Effector memory CD4-positive, alpha-beta T cell (primary cell): ENCODE data around the gene CLASP1.

Source experiments
- DNase-seq, 3 donors: peaks; one replicate each; pipeline ENCODE4 v3.0.0-alpha.2; 2020
- H3K27ac ChIP-seq: 2 replicates; pipeline ENCODE4 v1.7.0; 2013; ENCODE audit warnings: mild to moderate bottlenecking, low read length, moderate library complexity; ENCODE audit not compliant: insufficient read depth, poor library complexity, severe bottlenecking
- H3K27me3 ChIP-seq: replicated peaks from 2 replicates; pipeline ENCODE4 v1.7.0; 2013; ENCODE audit warnings: mild to moderate bottlenecking, low read length; ENCODE audit not compliant: insufficient read depth, control insufficient read depth, poor library complexity, severe bottlenecking
- H3K36me3 ChIP-seq: 2 replicates; pipeline ENCODE4 v1.7.0; 2013; ENCODE audit warnings: mild to moderate bottlenecking, low read length, moderate library complexity; ENCODE audit not compliant: control insufficient read depth, insufficient read depth
- H3K4me1 ChIP-seq: 2 replicates; pipeline ENCODE4 v1.7.0; 2013; ENCODE audit warnings: low read length, mild to moderate bottlenecking; ENCODE audit not compliant: control insufficient read depth, insufficient read depth, poor library complexity, severe bottlenecking
- H3K4me3 ChIP-seq: 2 replicates; pipeline ENCODE4 v1.7.0; 2013; ENCODE audit warnings: low read length, low read depth, mild to moderate bottlenecking; ENCODE audit not compliant: insufficient read depth, poor library complexity, severe bottlenecking
- H3K9me3 ChIP-seq: 2 replicates; pipeline ENCODE4 v1.7.0; 2013; ENCODE audit warnings: mild to moderate bottlenecking, low read length, moderate library complexity; ENCODE audit not compliant: control insufficient read depth

Gene CLASP1

GRCh38 chr2:121362226-121362625 lies 287.0 kb downstream of the CLASP1 start:
- Histone ChIP-seq H3K9me3 (no peaks in the 10 kb centered on the region), H3K36me3 (peaks cover 56% of the 10 kb centered on the region), H3K27ac (no peak overlapping the region), H3K4me3 (no peak overlapping the region), H3K4me1 (no peaks in the 10 kb centered on the region), H3K27me3 (no peaks in the 10 kb centered on the region)
- no peak for DNase-seq

DNA sequence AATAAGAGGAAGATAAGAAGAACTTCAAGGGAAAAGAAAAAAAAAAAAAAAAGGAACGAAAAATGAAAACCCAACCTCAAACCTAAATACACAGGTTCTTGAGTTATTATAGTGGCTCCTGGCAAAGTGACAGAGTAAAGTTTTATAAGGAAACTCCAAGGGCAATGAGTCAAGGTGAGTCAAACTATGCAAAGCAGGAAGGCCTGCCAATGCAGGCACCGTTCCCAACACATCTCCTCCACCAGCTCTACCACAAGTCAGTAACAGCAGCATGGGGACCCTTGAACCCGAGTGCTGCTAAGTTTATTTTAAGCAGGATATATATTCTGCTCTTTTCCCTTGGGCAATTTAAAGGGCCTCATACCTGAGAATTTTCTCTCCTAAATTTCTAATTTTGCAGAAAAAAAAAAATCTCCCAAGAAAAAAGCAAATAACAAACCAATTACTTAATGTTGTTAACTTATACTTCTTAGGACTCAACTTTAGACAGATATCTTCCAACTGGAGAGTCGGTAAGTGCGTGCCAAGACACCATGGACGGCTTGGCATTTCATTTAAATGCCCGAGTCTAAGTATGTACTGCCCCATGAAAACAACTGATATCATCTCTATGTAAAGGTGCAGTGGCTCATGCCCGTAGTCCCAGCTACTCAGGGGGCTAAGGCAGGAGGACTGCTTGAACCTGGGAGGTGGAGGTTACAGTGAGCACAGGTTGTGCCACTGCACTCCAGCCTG lies 288.5 kb downstream of the CLASP1 start:
- H3K36me3 ChIP-seq: peaks cover 59% of the 10 kb centered on the region
- no peaks in the 10 kb centered on the region for H3K9me3 ChIP-seq
- no peaks in the 10 kb centered on the region for H3K4me1 ChIP-seq
- H3K4me3 ChIP-seq: no peak overlapping the region
- no peak for DNase-seq
- no peaks in the 10 kb centered on the region for H3K27me3 ChIP-seq
- H3K27ac ChIP-seq: no peak overlapping the region

DNA sequence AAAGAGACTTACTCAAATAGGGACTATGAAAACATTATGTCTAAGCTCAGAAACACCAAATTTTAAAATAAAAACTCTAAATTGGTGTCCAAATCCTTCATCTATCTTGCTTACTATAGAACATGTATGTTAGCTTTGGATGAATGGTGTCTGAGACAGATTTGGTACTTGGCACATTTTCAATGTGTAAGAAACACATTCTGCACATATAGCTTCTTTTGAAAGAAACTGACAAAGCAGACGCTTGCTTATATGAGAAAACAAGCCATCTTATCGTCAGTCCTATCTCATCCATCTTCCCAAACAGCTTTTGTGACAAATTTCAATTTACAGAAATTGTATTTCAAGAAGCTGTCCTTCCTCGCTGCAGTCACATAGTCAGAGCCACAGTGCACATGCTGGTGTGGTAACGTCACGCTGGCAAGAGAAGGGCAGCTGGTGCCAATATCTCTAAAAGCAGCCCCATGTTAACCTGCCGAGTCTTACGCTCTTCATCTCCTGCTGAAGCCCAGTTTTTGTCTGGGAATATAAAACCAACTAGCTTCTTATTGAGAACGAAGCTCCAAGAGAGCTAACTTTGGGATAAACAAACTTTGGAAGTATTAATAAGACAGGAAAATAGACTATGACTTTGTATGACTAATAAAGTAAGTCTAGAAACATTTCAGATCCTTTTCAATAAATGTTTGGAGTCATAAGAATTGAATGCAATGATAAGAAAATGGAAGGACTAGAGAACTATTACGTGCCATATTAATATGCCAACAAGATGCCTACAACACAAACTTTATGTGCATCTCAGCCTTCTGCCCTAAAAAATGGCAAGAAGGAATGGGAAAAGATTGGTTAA lies 289.3 kb downstream of the CLASP1 start:
- Histone ChIP-seq H3K27ac (no peak overlapping the region), H3K36me3 (peaks cover 57% of the 10 kb centered on the region), H3K9me3 (no peaks in the 10 kb centered on the region), H3K4me1 (no peaks in the 10 kb centered on the region), H3K27me3 (no peaks in the 10 kb centered on the region), H3K4me3 (no peak overlapping the region)
- no peak for DNase-seq

DNA sequence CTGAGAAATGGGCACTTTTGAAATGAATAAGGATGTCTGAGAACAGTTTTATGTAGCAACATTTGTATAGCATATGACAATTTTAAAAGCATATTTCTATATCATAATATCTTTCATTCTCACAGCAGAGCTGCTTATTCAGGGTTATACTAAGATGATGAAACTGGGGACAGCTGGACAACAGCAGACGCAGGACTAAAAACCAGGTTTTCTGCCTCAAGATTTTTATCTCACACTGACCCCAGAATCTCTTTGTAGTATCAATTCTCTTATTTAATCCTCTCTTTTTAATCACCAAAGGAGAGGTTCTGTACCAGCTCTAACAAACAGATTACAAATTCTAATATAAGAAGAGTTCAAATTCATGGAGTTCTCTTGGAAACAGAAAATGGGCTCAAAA lies 290.1 kb downstream of the CLASP1 start:
- Histone ChIP-seq H3K36me3 (peaks cover 62% of the 10 kb centered on the region), H3K27ac (no peak overlapping the region)
- DNase-seq: no peak

GRCh38 chr2:121358291-121358690 lies 291.0 kb downstream of the CLASP1 start:
- peaks cover 65% of the 10 kb centered on the region for H3K36me3 ChIP-seq
- H3K4me1 ChIP-seq: no peaks in the 10 kb centered on the region
- no peak overlapping the region for H3K4me3 ChIP-seq
- no peak for DNase-seq
- H3K27ac ChIP-seq: no peak overlapping the region
- H3K9me3 ChIP-seq: no peaks in the 10 kb centered on the region
- H3K27me3 ChIP-seq: no peaks in the 10 kb centered on the region

More for the DNA sequence above, 290.1 kb downstream of the CLASP1 start:
- Histone ChIP-seq H3K9me3 (no peaks in the 10 kb centered on the region), H3K4me1 (no peaks in the 10 kb centered on the region), H3K27me3 (no peaks in the 10 kb centered on the region), H3K4me3 (no peak overlapping the region)

DNA sequence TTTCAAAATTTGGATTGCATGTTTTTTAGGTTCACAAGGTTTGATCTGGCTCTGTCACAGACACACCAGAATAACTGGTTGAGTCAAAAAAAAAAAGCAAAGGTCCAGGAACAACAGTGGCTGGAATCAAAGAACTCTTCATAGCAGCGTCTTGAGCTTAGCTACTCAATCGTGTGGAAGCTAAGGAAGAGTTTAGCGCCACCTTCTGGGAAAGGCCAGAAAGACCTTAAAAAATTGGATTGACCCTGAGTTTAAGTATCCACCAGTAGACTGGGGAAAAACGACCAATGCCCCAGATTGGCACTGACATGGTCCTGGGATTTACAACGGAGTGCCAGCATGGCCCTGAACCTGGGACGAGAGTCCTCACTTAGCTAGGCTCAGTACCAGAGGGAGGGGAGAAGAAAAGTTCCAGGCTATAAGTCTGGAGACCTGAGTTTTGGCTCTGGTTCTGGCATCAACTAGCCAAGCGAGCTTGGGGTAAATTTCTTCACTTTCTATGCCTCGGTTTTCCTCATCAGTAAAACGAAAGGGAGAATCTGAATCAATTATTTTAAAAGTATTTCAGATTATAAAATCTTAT lies 293.1 kb downstream of the CLASP1 start:
- DNase-seq: no peak
- H3K27me3 ChIP-seq: no peaks in the 10 kb centered on the region
- H3K4me3 ChIP-seq: no peak overlapping the region
- H3K9me3 ChIP-seq: no peaks in the 10 kb centered on the region
- peaks cover 62% of the 10 kb centered on the region for H3K36me3 ChIP-seq
- no peaks in the 10 kb centered on the region for H3K4me1 ChIP-seq
- no peak overlapping the region for H3K27ac ChIP-seq

GRCh38 chr2:121355488-121355887 lies 293.8 kb downstream of the CLASP1 start:
- Histone ChIP-seq H3K9me3 (no peaks in the 10 kb centered on the region), H3K36me3 (peaks cover 63% of the 10 kb centered on the region), H3K27me3 (no peaks in the 10 kb centered on the region), H3K4me1 (no peaks in the 10 kb centered on the region), H3K4me3 (no peak overlapping the region), H3K27ac (no peak overlapping the region)
- DNase-seq: no peak

DNA sequence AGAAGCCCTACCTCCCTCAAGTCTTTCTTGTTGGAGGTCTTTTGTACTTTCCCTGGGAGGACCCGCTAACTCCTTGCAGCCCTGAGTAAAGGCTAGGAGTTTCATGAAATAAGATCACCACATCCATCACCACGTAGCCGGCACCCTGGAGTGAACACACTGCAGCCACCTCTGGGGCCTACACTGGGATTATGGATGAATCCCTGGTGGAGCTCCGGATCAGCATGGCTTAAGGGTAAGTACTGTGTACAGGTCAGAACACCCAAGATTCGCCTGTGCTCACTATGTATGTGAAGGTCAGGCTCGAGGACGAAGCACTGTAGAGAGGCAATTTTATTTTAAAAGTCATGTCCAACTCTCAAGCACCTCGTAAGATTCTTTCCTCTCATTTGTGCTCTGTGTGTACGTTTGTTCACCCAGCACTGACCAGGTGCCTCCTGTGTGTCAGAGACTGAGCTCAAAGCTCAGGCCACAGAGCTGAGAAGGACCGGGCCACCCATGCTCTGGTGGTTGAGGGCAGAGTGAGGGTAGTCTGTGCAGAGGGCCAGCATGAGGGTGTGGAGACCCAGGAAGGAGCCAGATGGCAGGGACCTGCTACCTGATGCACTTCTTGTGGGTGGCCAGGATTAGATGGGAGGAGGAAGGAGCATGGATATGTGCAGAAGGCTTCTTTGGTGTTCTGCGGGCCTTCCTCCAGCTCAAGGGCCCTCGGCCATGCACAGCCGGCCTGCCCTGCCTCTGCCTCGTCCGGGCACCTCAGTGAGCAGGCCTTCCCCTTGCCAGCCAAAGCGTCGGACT lies 297.5 kb downstream of the CLASP1 start:
- Histone ChIP-seq H3K36me3 (peaks cover 74% of the 10 kb centered on the region), H3K27ac (no peak overlapping the region), H3K4me3 (no peak overlapping the region), H3K27me3 (no peaks in the 10 kb centered on the region), H3K4me1 (no peaks in the 10 kb centered on the region), H3K9me3 (no peaks in the 10 kb centered on the region)
- DNase-seq: no peak

DNA sequence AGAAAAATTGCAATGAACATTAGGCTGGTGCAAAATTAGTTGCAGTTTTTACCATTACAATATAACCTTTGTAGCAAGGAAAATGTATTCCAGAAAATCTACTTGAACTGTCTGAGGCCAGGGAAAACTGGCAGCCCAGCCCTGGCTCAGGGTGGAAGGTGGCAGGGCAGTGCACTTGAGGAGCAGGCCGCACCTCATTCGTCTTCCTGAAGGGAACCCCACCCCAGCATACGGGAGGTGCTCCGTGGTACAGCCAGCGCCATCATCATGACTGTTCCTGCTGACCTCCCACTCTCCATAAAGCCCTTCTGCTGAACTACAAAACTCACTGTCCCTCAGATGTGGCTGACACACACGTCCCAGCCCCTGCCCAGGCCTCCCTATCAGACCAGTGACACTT lies 298.4 kb downstream of the CLASP1 start:
- Histone ChIP-seq H3K4me1 (no peaks in the 10 kb centered on the region), H3K36me3 (peaks cover 81% of the 10 kb centered on the region), H3K27ac (no peak overlapping the region), H3K9me3 (no peaks in the 10 kb centered on the region), H3K27me3 (no peaks in the 10 kb centered on the region), H3K4me3 (no peak overlapping the region)
- no peak for DNase-seq
